Stomach (tissue), 9 donors: ENCODE data around the gene GHITM. TPM values are rescaled to one million over a fixed set of nuclear protein-coding genes. Genes with fewer than 3 reads are reported as not detected.
A peak's percentile ranks its signal among the peaks of the same experiment; 100 is the strongest.

Experiments used
- DNase-seq, 2 donors: peaks; one replicate each; pipeline versions ENCODE4 v3.0.0 to v3.0.0-alpha.2; 2013 to 2019
- H3K27ac ChIP-seq, 5 donors: fragments of 200-600 bp in 4 of 5; sonication (generic) in 4 of 5; one replicate each; pipeline ENCODE4 v1.5.1; 2013 to 2019; ENCODE audit warnings: mild to moderate bottlenecking in 1 of 5, moderate library complexity in 1 of 5
- H3K27me3 ChIP-seq, 3 donors: fragments of 200-600 bp; sonication (generic); one replicate each; pipeline ENCODE4 v1.5.1; 2017 to 2019; ENCODE audit warnings: mixed run types in 1 of 3
- H3K36me3 ChIP-seq, 4 donors: fragments of 200-600 bp; sonication (generic); 1 replicate in 3 of 4; 2 replicates in 1 of 4; pipeline ENCODE4 v1.5.1; 2016 to 2019
- H3K4me1 ChIP-seq, 4 donors: fragments of 200-600 bp; sonication (generic); one replicate each; pipeline ENCODE4 v1.5.1; 2016 to 2019
- H3K4me3 ChIP-seq, 4 donors: fragments of 200-600 bp; sonication (generic) in 3 of 4; one replicate each; pipeline ENCODE4 v1.5.1; 2016 to 2019; ENCODE audit warnings: mild to moderate bottlenecking in 1 of 4
- H3K9me3 ChIP-seq, 4 donors: fragments of 200-600 bp; sonication (generic); one replicate each; pipeline ENCODE4 v1.5.1; 2016 to 2019
- CTCF ChIP-seq, 7 experiments: fragments of 450-650 bp in 4 of 7; fragments of 200-600 bp in 3 of 7; sonication (generic) in 3 of 7; IDR thresholded peaks; one replicate each; pipeline ENCODE4 v1.5.1; 2016 to 2019; ENCODE audit warnings: antibody characterized with exemption in 7 of 7, control low read depth in 2 of 7, mild to moderate bottlenecking in 1 of 7
- EP300 ChIP-seq: sonication (generic); formaldehyde crosslinking; IDR thresholded peaks from one replicate; pipeline ENCODE4 v1.6.1; 2017; ENCODE audit warnings: antibody characterized with exemption
- POLR2A ChIP-seq, 4 donors: fragments of 450-650 bp; IDR thresholded peaks; one replicate each; pipeline ENCODE4 v1.6.1; 2016; ENCODE audit warnings: antibody characterized with exemption in 4 of 4, control low read depth in 2 of 4, mild to moderate bottlenecking in 1 of 4, moderate library complexity in 1 of 4
- POLR2AphosphoS5 ChIP-seq, 3 donors: sonication (generic); formaldehyde crosslinking; IDR thresholded peaks; one replicate each; pipeline ENCODE4 v1.6.1; 2016; ENCODE audit warnings: antibody characterized with exemption in 3 of 3
- WGBS, 5 donors: extraction: QIAGEN DNeasy Blood & Tissue Kit in 3 of 5; methylation state at CpG; one replicate each; pipeline versions ENCODE4 v1.1.5 to v1.1.7; 2013 to 2018; 5-methylcytosine and 5-hydroxymethylcytosine counted together
- intact Hi-C: fragments of 100-400 bp; cut with DNase I; formaldehyde crosslinking; loops from one replicate; pipeline ENCODE4 v1.15.1; 2023; ENCODE audit warnings: low total_unique reads
- polyA plus RNA-seq, 3 donors: library from polyadenylated mRNA; stranded (reverse); fragments of 200-250 nt; gene quantifications; one replicate each; pipeline ENCODE4 v1.2.3, GENCODE V29; 2013
- total RNA-seq, 5 donors: library from RNA; depleted of rRNA; stranded (reverse); fragments of >200 nt; gene quantifications; one replicate each; pipeline versions ENCODE4 v1.1.0 to v1.2.3, GENCODE V29; 2014 to 2016
- donor health status: healthy with polysubstance abuse.
- donor health status: Bipolar disorder and iron deficiency.
- donor health status: healthy.

Gene GHITM
- total and polyA plus RNA-seq, 8 donors: 17.5 to 186 (median 106) TPM

GRCh38 chr10:84197643-84198042 lies 58.3 kb downstream of the GHITM start:
- intact Hi-C loops: no loop called here
- H3K36me3 ChIP-seq: no peaks in the 10 kb centered on the region
- H3K9me3 ChIP-seq: no peaks in the 10 kb centered on the region
- WGBS, 5 donors: 73 to 82% (median 79%) methylated on average over 5 of the region's 5 CpGs
- no peak overlapping the region for H3K27ac ChIP-seq
- TF ChIP-seq POLR2A (IDR thresholded peaks at IDR 0.05) (no peak), POLR2AphosphoS5 (IDR thresholded peaks at IDR 0.05) (no peak), EP300 (no peak), CTCF (IDR thresholded peaks at IDR 0.05) (no peak)
- H3K4me3 ChIP-seq: no peak overlapping the region
- H3K4me1 ChIP-seq: peaks cover 9 to 33% (median 17%) of the 10 kb centered on the region in 4 donors
- no peak for DNase-seq
- H3K27me3 ChIP-seq: peaks cover 0 to 60% (median 38%) of the 10 kb centered on the region in 3 donors

GRCh38 chr10:84198206-84198915 lies 59.1 kb downstream of the GHITM start:
- intact Hi-C loops: no loop called here
- 76 to 89% (median 77%) methylated on average over 7 of the region's 7 CpGs for WGBS, 5 donors
- Histone ChIP-seq H3K4me3 (no peak overlapping the region), H3K27me3 (peaks cover 0 to 54% (median 36%) of the 10 kb centered on the region in 3 donors), H3K9me3 (no peaks in the 10 kb centered on the region), H3K36me3 (no peaks in the 10 kb centered on the region), H3K27ac (no peak overlapping the region), H3K4me1 (peaks cover 9 to 33% (median 17%) of the 10 kb centered on the region in 4 donors)
- no peak for TF ChIP-seq CTCF (IDR thresholded peaks at IDR 0.05)
- no peak for TF ChIP-seq POLR2A (IDR thresholded peaks at IDR 0.05)
- no peak for DNase-seq

GRCh38 chr10:84200537-84201243 lies 61.4 kb downstream of the GHITM start:
- DNase-seq: peak in 1 of 2 donors; percentile 57
- Histone ChIP-seq H3K36me3 (no peaks in the 10 kb centered on the region), H3K27me3 (peaks cover 0 to 44% (median 12%) of the 10 kb centered on the region in 3 donors), H3K27ac (no peak overlapping the region), H3K4me3 (no peak overlapping the region), H3K4me1 (peaks cover 0 to 15% (median 0%) of the 10 kb centered on the region in 4 donors), H3K9me3 (no peaks in the 10 kb centered on the region)
- 50 to 65% (median 63%) methylated on average over 10 to 11 of the region's 11 CpGs for WGBS, 5 donors
- no peak for TF ChIP-seq POLR2A (IDR thresholded peaks at IDR 0.05)
- no peak for TF ChIP-seq CTCF (IDR thresholded peaks at IDR 0.05)
- TF ChIP-seq POLR2AphosphoS5 (IDR thresholded peaks at IDR 0.05): no peak
- TF ChIP-seq EP300: no peak
- intact Hi-C loops: no loop called here

GRCh38 chr10:84201244-84201606 lies 61.9 kb downstream of the GHITM start:
- intact Hi-C loops: no loop called here
- Histone ChIP-seq H3K27ac (no peak overlapping the region), H3K36me3 (no peaks in the 10 kb centered on the region), H3K4me3 (no peak overlapping the region), H3K9me3 (no peaks in the 10 kb centered on the region), H3K4me1 (peaks cover 0 to 11% (median 0%) of the 10 kb centered on the region in 4 donors), H3K27me3 (peaks cover 0 to 44% (median 7%) of the 10 kb centered on the region in 3 donors)
- WGBS, 5 donors: 30 to 64% (median 38%) methylated on average over 5 to 6 of the region's 6 CpGs
- TF ChIP-seq CTCF (IDR thresholded peaks at IDR 0.05) (no peak), POLR2A (IDR thresholded peaks at IDR 0.05) (no peak), POLR2AphosphoS5 (IDR thresholded peaks at IDR 0.05) (no peak), EP300 (no peak)
- no peak for DNase-seq
